BLaER1 treated with 17β-estradiol and CSF1 and Interleukin-3, amounts not matched to agents 10 nM and 100 nM (cell line): Measurements from ENCODE around the gene FRMD5.

Experiments
- H3K27ac ChIP-seq, 11 experiments: shearing (Covaris generic); formaldehyde crosslinking; 2 replicates each; pipeline ENCODE4 v1.8.1; 2022
- H3K27me3 ChIP-seq, 11 experiments: shearing (Covaris generic); formaldehyde crosslinking; 2 replicates each; pipeline ENCODE4 v1.8.1; 2022
- H3K36me3 ChIP-seq, 11 experiments: shearing (Covaris generic); formaldehyde crosslinking; 2 replicates each; pipeline ENCODE4 v1.8.1; 2022
- H3K4me1 ChIP-seq, 10 experiments: shearing (Covaris generic); formaldehyde crosslinking; 2 replicates each; pipeline ENCODE4 v1.8.1; 2022
- H3K4me2 ChIP-seq, 11 experiments: shearing (Covaris generic); formaldehyde crosslinking; 2 replicates each; pipeline ENCODE4 v1.8.1; 2022
- H3K4me3 ChIP-seq, 10 experiments: shearing (Covaris generic); formaldehyde crosslinking; 2 replicates each; pipeline ENCODE4 v1.8.1; 2022
- H3K9ac ChIP-seq, 11 experiments: shearing (Covaris generic); formaldehyde crosslinking; 2 replicates each; pipeline ENCODE4 v1.8.1; 2022
- H3K9me3 ChIP-seq, 11 experiments: shearing (Covaris generic); formaldehyde crosslinking; replicated peaks in 1 of 11; 2 replicates each; pipeline ENCODE4 v1.8.1; 2022
- H4K20me1 ChIP-seq, 11 experiments: shearing (Covaris generic); formaldehyde crosslinking; 2 replicates each; pipeline ENCODE4 v1.8.1; 2022
- Cebpa-rat ChIP-seq, 11 experiments: shearing (Covaris generic); IDR thresholded peaks; 2 replicates each; pipeline ENCODE4 v1.8.1; 2022

FRMD5 gene

DNA sequence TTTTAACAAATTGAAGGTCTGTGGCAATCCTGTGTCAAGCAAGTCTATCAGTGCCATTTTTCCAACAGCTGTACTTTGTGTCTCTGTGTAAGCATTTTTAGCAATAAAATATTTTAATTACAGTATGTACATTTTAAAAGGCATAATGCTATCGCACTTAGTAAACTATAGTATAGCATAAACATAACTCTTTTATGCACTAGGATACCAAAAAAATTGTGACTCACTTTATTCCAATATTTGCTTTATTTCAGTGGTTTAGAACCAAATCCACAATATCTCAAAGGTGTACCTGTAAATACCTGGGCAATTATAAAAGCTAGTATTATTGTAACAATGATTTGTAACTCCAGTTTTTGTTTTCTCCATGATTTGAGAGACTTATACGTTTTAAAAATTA lies 46.5 kb downstream of the FRMD5 start:
- no peak overlapping the region for H3K27ac ChIP-seq
- H3K27me3 ChIP-seq = no peaks in the 10 kb centered on the region
- H3K4me3 ChIP-seq = no peak overlapping the region
- no peak overlapping the region for H3K4me2 ChIP-seq
- H3K9ac ChIP-seq = no peak overlapping the region
- no peaks in the 10 kb centered on the region for H4K20me1 ChIP-seq
- H3K4me1 ChIP-seq = 0 out of 20 replicates have a peak, but pooled peaks cover 0 to 6% (median 0%) of the 10 kb centered on the region in 10 experiments
- TF ChIP-seq Cebpa-rat (IDR thresholded peaks at IDR 0.05) = no peak
- no peaks in the 10 kb centered on the region for H3K36me3 ChIP-seq
- no peaks in the 10 kb centered on the region for H3K9me3 ChIP-seq

DNA sequence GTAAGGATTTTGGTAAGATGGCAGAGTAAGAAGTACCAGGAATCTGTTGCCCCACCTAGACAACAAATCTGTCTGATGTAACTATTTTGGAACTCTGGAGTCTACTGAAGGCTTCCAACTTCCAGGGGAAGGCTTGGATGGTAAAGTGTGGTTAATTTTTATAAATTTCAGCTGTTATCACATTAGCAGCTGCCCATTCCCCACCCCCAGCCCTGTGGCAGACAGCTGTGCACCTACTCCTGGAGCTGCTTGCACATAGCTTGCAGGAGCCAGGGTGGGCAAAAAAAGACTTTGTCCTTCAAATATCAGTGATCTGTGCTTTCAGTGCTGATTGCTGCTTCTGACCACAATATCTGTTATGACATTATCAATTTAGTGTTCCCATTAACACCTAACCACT lies 47.4 kb downstream of the FRMD5 start:
- TF ChIP-seq Cebpa-rat (IDR thresholded peaks at IDR 0.05) = no peak
- H3K4me3 ChIP-seq = no peak overlapping the region
- no peak overlapping the region for H3K9ac ChIP-seq
- H3K27ac ChIP-seq = no peak overlapping the region
- 0 out of 20 replicates have a peak, but pooled peaks cover 0 to 8% (median 0%) of the 10 kb centered on the region in 10 experiments for H3K4me1 ChIP-seq
- H3K27me3 ChIP-seq = no peaks in the 10 kb centered on the region
- no peaks in the 10 kb centered on the region for H3K9me3 ChIP-seq
- H3K36me3 ChIP-seq = no peaks in the 10 kb centered on the region
- H4K20me1 ChIP-seq = no peaks in the 10 kb centered on the region
- H3K4me2 ChIP-seq = no peak overlapping the region

DNA sequence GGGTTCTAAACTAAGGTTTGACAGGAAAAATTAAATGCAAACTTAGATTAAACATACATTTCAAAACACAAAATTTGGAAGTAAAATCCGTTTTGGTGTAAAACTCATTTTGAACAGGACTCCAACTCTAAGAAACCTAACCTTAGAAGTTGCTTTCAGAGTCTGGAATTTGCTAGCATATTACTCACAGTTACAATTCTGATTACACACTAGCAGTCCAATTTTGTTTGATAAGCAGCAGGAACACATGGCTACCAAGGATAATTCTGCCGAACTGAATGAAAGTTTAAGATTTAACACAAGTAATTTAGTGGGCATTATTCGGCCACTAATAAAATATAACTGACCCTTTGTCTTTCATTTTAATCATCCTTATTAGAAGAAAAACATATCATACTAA lies 49.6 kb downstream of the FRMD5 start:
- no peaks in the 10 kb centered on the region for H3K9me3 ChIP-seq

DNA sequence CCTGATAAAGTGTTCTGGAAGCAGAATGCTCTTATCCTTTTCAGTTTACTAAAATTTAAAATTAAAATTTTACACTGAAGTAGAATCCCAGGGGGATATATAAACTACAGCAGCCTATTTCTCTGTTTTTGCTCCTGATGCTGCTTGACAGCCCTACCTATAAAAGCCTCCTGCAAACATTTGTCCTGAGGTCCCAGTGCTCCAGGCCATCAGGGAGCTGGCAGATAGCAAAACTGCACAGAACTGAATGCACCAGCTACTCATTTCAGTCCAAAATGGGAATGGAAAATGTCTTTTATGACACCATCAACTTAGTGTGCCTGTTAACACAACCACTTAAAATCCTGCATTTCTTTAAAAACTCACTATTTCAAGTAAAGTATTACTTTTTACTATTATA lies 50.1 kb downstream of the FRMD5 start:
- no peaks in the 10 kb centered on the region for H3K27me3 ChIP-seq
- no peak overlapping the region for H3K9ac ChIP-seq
- H3K27ac ChIP-seq = no peak overlapping the region
- H4K20me1 ChIP-seq = no peaks in the 10 kb centered on the region
- no peak overlapping the region for H3K4me2 ChIP-seq
- no peak for TF ChIP-seq Cebpa-rat (IDR thresholded peaks at IDR 0.05)
- no peaks in the 10 kb centered on the region for H3K36me3 ChIP-seq
- no peaks in the 10 kb centered on the region for H3K9me3 ChIP-seq
- no peak overlapping the region for H3K4me3 ChIP-seq
- 0 out of 20 replicates have a peak, but pooled peaks cover 0 to 8% (median 0%) of the 10 kb centered on the region in 10 experiments for H3K4me1 ChIP-seq

More for the DNA sequence above, 49.6 kb downstream of the FRMD5 start:
- no peaks in the 10 kb centered on the region for H3K36me3 ChIP-seq
- H3K4me3 ChIP-seq = no peak overlapping the region
- H3K4me2 ChIP-seq = no peak overlapping the region
- H4K20me1 ChIP-seq = no peaks in the 10 kb centered on the region
- no peak for TF ChIP-seq Cebpa-rat (IDR thresholded peaks at IDR 0.05)
- H3K9ac ChIP-seq = no peak overlapping the region
- H3K27me3 ChIP-seq = no peaks in the 10 kb centered on the region
- H3K4me1 ChIP-seq = 0 out of 20 replicates have a peak, but pooled peaks cover 0 to 8% (median 0%) of the 10 kb centered on the region in 10 experiments
- H3K27ac ChIP-seq = no peak overlapping the region

DNA sequence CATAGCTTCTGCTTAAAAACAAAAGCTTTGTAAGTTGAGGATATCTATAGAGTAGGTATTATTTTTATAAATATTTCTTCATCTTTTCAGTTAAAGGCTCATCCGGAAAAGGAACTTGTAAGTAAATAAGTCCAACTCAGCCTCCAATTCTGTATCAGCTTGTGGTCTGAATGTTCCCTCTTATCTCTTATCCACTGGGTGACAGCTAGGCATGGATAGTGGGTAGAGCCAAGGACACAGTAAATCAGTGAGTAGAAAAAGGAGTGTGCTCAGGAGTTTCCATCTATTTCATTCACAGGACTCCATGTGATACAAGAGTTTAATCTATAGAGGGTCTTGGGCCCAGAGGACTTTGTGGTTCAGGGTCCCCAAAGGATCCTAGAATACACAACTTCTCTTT lies 50.9 kb downstream of the FRMD5 start:
- Histone ChIP-seq H3K27me3 (no peaks in the 10 kb centered on the region), H3K9ac (no peak overlapping the region), H3K4me3 (no peak overlapping the region), H3K4me2 (0 out of 22 replicates have a peak overlapping the region, but pooled peaks of 1 of the 11 experiments have one; percentile 0), H3K36me3 (no peaks in the 10 kb centered on the region), H3K9me3 (no peaks in the 10 kb centered on the region), H3K27ac (no peak overlapping the region), H3K4me1 (0 out of 20 replicates have a peak, but pooled peaks cover 0 to 8% (median 0%) of the 10 kb centered on the region in 10 experiments), H4K20me1 (no peaks in the 10 kb centered on the region)
- no peak for TF ChIP-seq Cebpa-rat (IDR thresholded peaks at IDR 0.05)

DNA sequence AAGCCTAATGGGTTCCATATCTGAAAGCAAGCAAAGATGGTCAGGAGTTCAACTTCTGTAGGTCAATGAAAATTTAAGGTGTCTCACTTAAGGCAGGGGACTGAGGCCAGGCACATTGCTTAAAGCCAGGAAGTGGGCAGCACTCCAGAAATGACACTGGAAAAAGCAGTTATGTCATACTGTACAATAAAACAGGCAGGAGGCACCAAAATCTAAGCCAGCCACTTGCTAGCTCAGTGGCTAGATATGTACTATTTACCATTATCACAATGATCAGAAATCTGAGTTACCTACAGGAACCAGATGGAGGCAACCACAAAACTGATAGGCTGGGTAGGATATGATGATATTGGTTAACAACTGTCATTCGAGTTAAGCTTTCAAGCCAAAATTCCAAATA lies 57.3 kb downstream of the FRMD5 start:
- Histone ChIP-seq H3K36me3 (no peaks in the 10 kb centered on the region), H3K27ac (no peak overlapping the region), H3K27me3 (no peaks in the 10 kb centered on the region), H3K4me2 (no peak overlapping the region), H3K4me1 (no peaks in the 10 kb centered on the region), H4K20me1 (no peaks in the 10 kb centered on the region), H3K9me3 (no peaks in the 10 kb centered on the region), H3K4me3 (no peak overlapping the region), H3K9ac (no peak overlapping the region)
- no peak for TF ChIP-seq Cebpa-rat (IDR thresholded peaks at IDR 0.05)

DNA sequence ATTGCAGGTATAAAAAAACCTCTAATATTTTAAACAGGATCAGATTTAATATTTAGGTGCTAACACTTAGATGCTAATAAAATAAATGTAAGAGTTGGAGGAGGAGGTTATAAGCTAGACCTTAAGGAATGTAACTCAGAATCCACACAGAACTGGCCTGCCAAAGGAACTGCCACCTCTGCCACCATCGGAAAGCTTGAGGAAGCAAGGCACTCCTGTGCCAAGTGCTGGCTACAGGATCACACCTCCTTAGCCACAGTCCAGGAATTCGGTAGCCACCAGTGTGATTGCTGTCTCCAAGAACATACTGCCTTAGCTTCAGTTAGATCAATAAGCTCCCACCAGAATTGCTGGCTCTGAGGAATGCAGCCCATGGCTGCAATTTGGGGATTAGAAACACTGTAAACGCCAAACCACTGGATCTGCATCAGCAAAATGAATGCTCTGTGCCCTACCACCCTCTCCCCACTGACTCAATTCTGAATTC lies 58.0 kb downstream of the FRMD5 start:
- Histone ChIP-seq H4K20me1 (no peaks in the 10 kb centered on the region), H3K4me1 (no peaks in the 10 kb centered on the region), H3K36me3 (no peaks in the 10 kb centered on the region), H3K9ac (no peak overlapping the region), H3K27me3 (no peaks in the 10 kb centered on the region), H3K4me2 (no peak overlapping the region), H3K9me3 (no peaks in the 10 kb centered on the region), H3K27ac (no peak overlapping the region), H3K4me3 (no peak overlapping the region)
- no peak for TF ChIP-seq Cebpa-rat (IDR thresholded peaks at IDR 0.05)

DNA sequence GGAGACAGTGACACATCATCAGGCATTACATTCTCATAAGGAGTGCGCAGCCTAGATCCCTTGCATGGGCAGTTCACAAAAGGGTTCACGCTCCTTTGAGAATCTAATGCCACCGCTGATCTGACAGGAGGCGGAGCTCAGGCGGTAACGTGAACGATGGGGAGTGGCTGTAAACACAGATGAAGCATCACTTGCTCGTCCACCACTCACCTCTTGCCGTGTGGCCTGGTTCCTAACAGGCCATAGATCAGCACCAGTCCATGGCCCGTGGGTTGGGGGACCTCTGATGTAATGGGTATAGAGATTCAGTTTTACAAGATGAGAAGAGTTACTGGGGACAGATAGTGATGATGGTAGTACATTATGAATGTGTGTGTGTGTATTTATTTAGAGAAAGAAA lies 63.0 kb downstream of the FRMD5 start:
- Histone ChIP-seq H3K9ac (no peak overlapping the region), H3K9me3 (no peaks in the 10 kb centered on the region), H3K4me2 (no peak overlapping the region), H3K36me3 (no peaks in the 10 kb centered on the region), H3K27ac (no peak overlapping the region), H3K4me1 (no peaks in the 10 kb centered on the region), H4K20me1 (no peaks in the 10 kb centered on the region), H3K27me3 (no peaks in the 10 kb centered on the region), H3K4me3 (no peak overlapping the region)
- no peak for TF ChIP-seq Cebpa-rat (IDR thresholded peaks at IDR 0.05)

DNA sequence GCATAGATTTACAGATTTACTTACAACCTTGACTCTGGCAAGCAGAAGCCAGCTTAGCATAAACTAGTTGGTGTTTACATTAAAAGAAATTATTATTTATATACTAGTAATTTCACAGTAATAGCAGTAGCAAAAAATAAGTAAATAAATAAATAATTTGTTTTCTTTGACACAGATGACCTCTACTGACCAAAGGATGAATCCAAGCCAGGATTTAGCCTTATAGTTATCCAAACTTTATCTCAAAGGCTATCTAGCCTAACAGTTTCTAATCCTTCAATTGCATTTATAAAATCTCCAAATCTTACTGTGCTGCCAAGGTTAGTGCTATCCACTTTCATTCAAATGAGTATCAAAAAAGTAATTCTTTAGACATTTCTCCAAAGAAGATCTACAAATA lies 64.3 kb downstream of the FRMD5 start:
- H3K36me3 ChIP-seq = no peaks in the 10 kb centered on the region
- no peak for TF ChIP-seq Cebpa-rat (IDR thresholded peaks at IDR 0.05)
- H3K4me3 ChIP-seq = no peak overlapping the region
- no peaks in the 10 kb centered on the region for H4K20me1 ChIP-seq
- H3K27ac ChIP-seq = no peak overlapping the region
- H3K4me2 ChIP-seq = no peak overlapping the region
- H3K4me1 ChIP-seq = no peaks in the 10 kb centered on the region
- no peaks in the 10 kb centered on the region for H3K27me3 ChIP-seq
- H3K9me3 ChIP-seq = no peaks in the 10 kb centered on the region
- H3K9ac ChIP-seq = no peak overlapping the region

DNA sequence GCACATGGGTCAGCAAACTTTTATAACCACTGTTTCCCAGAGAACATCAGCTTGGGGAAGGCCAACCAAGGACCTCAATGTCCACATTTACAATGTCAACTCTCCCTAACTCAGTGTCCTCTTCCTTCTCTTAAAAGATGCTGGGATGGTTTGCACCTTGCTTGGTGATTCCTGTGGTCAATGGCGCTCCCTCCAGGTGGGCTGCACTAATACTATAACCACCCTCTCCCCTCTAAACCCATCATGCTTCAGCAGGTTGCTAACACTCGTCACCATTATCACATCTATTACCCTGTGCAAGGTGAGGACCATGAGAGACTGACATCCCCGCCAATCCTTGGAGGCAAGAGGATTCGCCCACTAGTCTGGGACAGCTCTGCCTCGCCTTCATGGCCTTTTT lies 65.2 kb downstream of the FRMD5 start:
- H4K20me1 ChIP-seq = no peaks in the 10 kb centered on the region
- no peak overlapping the region for H3K9ac ChIP-seq
- TF ChIP-seq Cebpa-rat (IDR thresholded peaks at IDR 0.05) = no peak
- no peaks in the 10 kb centered on the region for H3K4me1 ChIP-seq
- no peaks in the 10 kb centered on the region for H3K27me3 ChIP-seq
- no peaks in the 10 kb centered on the region for H3K36me3 ChIP-seq
- no peak overlapping the region for H3K27ac ChIP-seq
- no peak overlapping the region for H3K4me2 ChIP-seq
- no peak overlapping the region for H3K4me3 ChIP-seq
- H3K9me3 ChIP-seq = no peaks in the 10 kb centered on the region
